Ovary (tissue), 10 donors: ENCODE data around the gene YDJC. TPM values are rescaled to one million over a fixed set of nuclear protein-coding genes. Genes with fewer than 3 reads are reported as not detected.
"Not testable (repeated sequence)": the region's sequence is repeated elsewhere in the genome, so short reads cannot be mapped to it uniquely, and the experiment has no call there.

ENCODE experiments used
- DNase-seq, 5 donors: peaks; one replicate each; pipeline ENCODE4 v3.0.0-alpha.2; 2019 to 2020
- H3K27ac ChIP-seq, 2 donors: fragments of 200-600 bp; one replicate each; pipeline versions ENCODE4 v1.5.1 to v1.8.0; 2019 to 2022
- H3K27me3 ChIP-seq: fragments of 200-600 bp; one replicate; pipeline ENCODE4 v1.8.0; 2022
- H3K36me3 ChIP-seq: fragments of 200-600 bp; sonication (generic); one replicate; pipeline ENCODE4 v1.5.1; 2019
- H3K4me1 ChIP-seq: one replicate; pipeline ENCODE4 v1.8.1; 2013; ENCODE audit warnings: mild to moderate bottlenecking, moderate library complexity; ENCODE audit not compliant: insufficient read depth
- H3K4me3 ChIP-seq: fragments of 200-600 bp; sonication (generic); one replicate; pipeline ENCODE4 v1.5.1; 2017
- H3K9me3 ChIP-seq, 2 donors: fragments of 200-600 bp in 1 of 2; sonication (generic) in 1 of 2; one replicate each; pipeline versions ENCODE4 v1.5.1 to v1.8.1; 2013 to 2019; ENCODE audit warnings: mild to moderate bottlenecking in 1 of 2, moderate library complexity in 1 of 2
- EP300 ChIP-seq: sonication (generic); formaldehyde crosslinking; IDR thresholded peaks from one replicate; pipeline ENCODE4 v1.6.1; 2017; ENCODE audit warnings: antibody characterized with exemption
- POLR2A ChIP-seq: fragments of 450-650 bp; IDR thresholded peaks from one replicate; pipeline ENCODE4 v1.6.1; 2017; ENCODE audit warnings: antibody characterized with exemption, mild to moderate bottlenecking, moderate library complexity
- WGBS, 3 donors: extraction: QIAGEN DNeasy Blood & Tissue Kit in 1 of 3; methylation state at CpG; one replicate each; pipeline versions ENCODE4 v1.1.5 to v1.1.7; 2013 to 2017; 5-methylcytosine and 5-hydroxymethylcytosine counted together
- intact Hi-C, 4 donors: fragments of 100-400 bp; cut with DNase I; formaldehyde crosslinking; loops; one replicate each; pipeline versions ENCODE4 v1.11.0 to v1.15.1; 2022 to 2023
- long read RNA-seq, 3 donors: library from polyadenylated mRNA in 2 of 3; unstranded in 2 of 3; transcript quantifications; one replicate each; pipeline ENCODE4 v2.0.0 and lab custom pipeline, GENCODE V29; 2021 to 2026
- polyA plus RNA-seq, 2 donors: library from polyadenylated mRNA; stranded (reverse); fragments of 200-250 nt in 1 of 2; fragments of 350-450 nt in 1 of 2; fragmentation: Illumina TruSeq in 1 of 2; extraction: RNeasy Lipid Tissue Mini Kit (QIAGEN cat#74804) in 1 of 2; gene quantifications; one replicate each; pipeline ENCODE4 v1.2.3, GENCODE V29; 2013 to 2014
- total RNA-seq, 7 donors: library from RNA; depleted of rRNA in 2 of 7; stranded (reverse); fragments of >200 nt in 2 of 7; fragmentation: NEBNext Ultra II Directional in 3 of 7; extraction: Animal tissue kit (Norgen Biotek cat#: 25700) in 3 of 7; gene quantifications; one replicate each; pipeline versions ENCODE4 v1.1.0 to v1.2.4, GENCODE V29; 2016 to 2023
- TF ChIP-seq, protein P1 (sequence below), 3 donors: fragments of 450-650 bp in 2 of 3; fragments of 200-600 bp in 1 of 3; IDR thresholded peaks; one replicate each; pipeline versions ENCODE4 v1.5.1 to v1.8.0; 2016 to 2022; ENCODE audit warnings: antibody characterized with exemption in 3 of 3, mild to moderate bottlenecking in 1 of 3
- donor health status: DM: no; HTN: no; CAD: no; lungs with moderate emphysema.
- donor health status: DM: no; HTN: no; CAD: no.
- donor health status: Bipolar disorder and iron deficiency.
- donor health status: DM: yes; HTN: yes; CAD: no.
- donor health status: DM: no; HTN: no; CAD: no.
- donor health status: DM: yes; HTN: yes; CAD: no.

Gene YDJC, protein sequence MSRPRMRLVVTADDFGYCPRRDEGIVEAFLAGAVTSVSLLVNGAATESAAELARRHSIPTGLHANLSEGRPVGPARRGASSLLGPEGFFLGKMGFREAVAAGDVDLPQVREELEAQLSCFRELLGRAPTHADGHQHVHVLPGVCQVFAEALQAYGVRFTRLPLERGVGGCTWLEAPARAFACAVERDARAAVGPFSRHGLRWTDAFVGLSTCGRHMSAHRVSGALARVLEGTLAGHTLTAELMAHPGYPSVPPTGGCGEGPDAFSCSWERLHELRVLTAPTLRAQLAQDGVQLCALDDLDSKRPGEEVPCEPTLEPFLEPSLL
- 10 to 100 TPM; 11.4 to 45.1 (median 17.0) TPM for total RNA-seq
- 10 to 100 TPM in 1 of 2 donors, 1 to 10 TPM in 1; 1.8 to 19.4 TPM for polyA plus RNA-seq
- long read RNA-seq, donor 1, transcript YDJC-205 (2 exons, 1,423 nt), result minor isoform, 5 of 99 reads
- long read RNA-seq, donor 1, transcript YDJC-206 (4 exons, 1,494 nt), result major isoform, 25 of 99 reads
- long read RNA-seq, donor 1, transcript YDJC-201 (5 exons, 1,351 nt), result minor isoform, 17 of 99 reads
- long read RNA-seq, donor 1, transcript YDJC-203 (5 exons, 1,410 nt), result minor isoform, 15 of 99 reads
- long read RNA-seq, donor 1, partial matches to known transcripts, result 19 of 99 reads
- long read RNA-seq, donor 1, other reads (novel, unspliced or antisense), result 15 of 99 reads
- long read RNA-seq, donor 2, transcript YDJC-201 (5 exons, 1,351 nt), result major isoform, 7 of 11 reads
- long read RNA-seq, donor 2, partial matches to known transcripts, result 0 of 11 reads
- long read RNA-seq, donor 2, other reads (novel, unspliced or antisense), result 0 of 11 reads
- long read RNA-seq, donor 3, transcript YDJC-201 (5 exons, 1,351 nt), result major isoform, 16 of 39 reads
- long read RNA-seq, donor 3, transcript YDJC-203 (5 exons, 1,410 nt), result minor isoform, 8 of 39 reads
- long read RNA-seq, donor 3, partial matches to known transcripts, result 3 of 39 reads
- long read RNA-seq, donor 3, other reads (novel, unspliced or antisense), result 6 of 39 reads

DNA sequence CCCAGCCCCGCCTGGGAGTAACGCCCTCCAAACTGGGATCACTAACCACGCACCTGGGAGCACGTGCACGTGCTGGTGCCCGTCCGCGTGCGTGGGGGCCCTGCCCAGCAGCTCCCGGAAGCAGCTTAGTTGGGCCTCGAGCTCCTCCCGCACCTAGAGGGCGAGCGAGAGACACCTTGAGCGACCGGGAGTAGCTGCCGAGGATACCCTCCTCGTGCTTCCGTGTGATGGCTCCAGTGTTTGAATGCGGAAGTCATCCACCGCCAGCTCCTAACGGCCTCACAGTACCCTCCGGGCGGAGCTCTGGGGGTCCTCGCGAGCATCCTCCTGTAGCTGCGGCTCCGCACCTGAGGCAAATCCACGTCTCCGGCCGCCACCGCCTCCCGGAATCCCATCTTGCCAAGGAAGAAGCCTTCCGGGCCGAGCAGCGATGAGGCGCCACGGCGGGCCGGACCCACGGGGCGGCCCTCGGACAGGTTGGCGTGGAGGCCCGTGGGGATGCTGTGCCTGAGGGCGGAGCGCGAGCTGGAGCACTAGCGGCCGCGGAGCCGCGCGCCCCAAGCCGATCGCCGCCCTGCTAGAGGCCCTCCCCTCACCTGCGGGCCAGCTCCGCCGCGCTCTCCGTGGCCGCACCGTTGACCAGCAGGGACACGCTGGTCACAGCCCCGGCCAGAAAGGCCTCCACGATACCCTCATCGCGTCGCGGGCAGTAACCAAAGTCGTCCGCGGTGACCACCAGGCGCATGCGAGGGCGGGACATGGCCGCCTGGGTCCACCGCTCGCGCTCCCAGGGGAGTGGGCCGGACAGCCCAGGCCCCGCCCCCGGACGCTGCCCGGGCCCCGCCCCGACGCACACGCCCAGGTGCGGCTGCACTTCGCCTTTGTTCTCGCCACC lies at the start of gene YDJC:
Gene YDJC, minus strand, starts transcription at position 768 of the 895 bp plus-strand sequence. Its CDS starts 8 bp downstream, at position 760.
- Histone ChIP-seq H3K4me3 (peak within 1 kb of the TSS; percentile 99), H3K36me3 (no peaks in the 10 kb centered on the region), H3K9me3 (no peaks in the 10 kb centered on the region), H3K4me1 (peaks cover 5% of the 10 kb centered on the region), H3K27ac (peak within 1 kb of the TSS in 1 of 2 donors; percentile 69), H3K27me3 (no peaks in the 10 kb centered on the region)
- 0 to 1% (median 1%) methylated on average over 71 to 93 of the region's 93 CpGs for WGBS, 3 donors
- intact Hi-C loops, result no loop called here
- TF ChIP-seq EP300 (no peak), POLR2A (peak; percentile 39)
- TF ChIP-seq, protein P1, sequence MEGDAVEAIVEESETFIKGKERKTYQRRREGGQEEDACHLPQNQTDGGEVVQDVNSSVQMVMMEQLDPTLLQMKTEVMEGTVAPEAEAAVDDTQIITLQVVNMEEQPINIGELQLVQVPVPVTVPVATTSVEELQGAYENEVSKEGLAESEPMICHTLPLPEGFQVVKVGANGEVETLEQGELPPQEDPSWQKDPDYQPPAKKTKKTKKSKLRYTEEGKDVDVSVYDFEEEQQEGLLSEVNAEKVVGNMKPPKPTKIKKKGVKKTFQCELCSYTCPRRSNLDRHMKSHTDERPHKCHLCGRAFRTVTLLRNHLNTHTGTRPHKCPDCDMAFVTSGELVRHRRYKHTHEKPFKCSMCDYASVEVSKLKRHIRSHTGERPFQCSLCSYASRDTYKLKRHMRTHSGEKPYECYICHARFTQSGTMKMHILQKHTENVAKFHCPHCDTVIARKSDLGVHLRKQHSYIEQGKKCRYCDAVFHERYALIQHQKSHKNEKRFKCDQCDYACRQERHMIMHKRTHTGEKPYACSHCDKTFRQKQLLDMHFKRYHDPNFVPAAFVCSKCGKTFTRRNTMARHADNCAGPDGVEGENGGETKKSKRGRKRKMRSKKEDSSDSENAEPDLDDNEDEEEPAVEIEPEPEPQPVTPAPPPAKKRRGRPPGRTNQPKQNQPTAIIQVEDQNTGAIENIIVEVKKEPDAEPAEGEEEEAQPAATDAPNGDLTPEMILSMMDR (IDR thresholded peaks at IDR 0.05), result peak in 2 of 3 donors; percentile 38 to 97
- DNase-seq, result peak; percentile 89 to 95 (median 93)

DNA sequence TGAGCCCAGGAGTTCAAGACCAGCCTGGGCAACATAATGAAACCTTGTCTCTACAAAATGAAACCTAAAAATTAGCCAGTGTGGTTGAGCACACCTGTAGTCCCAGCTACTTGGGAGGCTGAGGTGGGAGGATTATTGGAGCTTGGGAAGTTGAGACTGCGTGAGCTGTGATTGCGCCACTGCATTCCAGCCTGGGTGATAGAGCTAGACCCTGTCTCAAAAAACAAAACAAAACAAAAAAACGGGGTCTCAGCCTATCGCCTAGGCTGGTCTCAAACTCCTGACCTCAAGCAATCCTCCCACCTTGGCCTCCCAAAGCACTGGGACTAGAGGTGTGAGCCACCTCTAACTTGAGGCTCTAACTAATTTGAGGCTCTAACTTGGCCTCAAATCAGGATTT lies 49.6 kb upstream of the YDJC start:
- DNase-seq, result no peak
- intact Hi-C loops, result no loop called here
- H3K27me3 ChIP-seq, result no peaks in the 10 kb centered on the region
- H3K27ac ChIP-seq, result no peak overlapping the region
- no peak for TF ChIP-seq POLR2A
- TF ChIP-seq EP300, result no peak
- TF ChIP-seq, protein P1 (IDR thresholded peaks at IDR 0.05), result no peak
- no peaks in the 10 kb centered on the region for H3K4me1 ChIP-seq
- no peaks in the 10 kb centered on the region for H3K9me3 ChIP-seq
- no peak overlapping the region for H3K4me3 ChIP-seq
- no peaks in the 10 kb centered on the region for H3K36me3 ChIP-seq
- 86 to 97% (median 93%) methylated on average over 4 of the region's 4 CpGs for WGBS, 3 donors

DNA sequence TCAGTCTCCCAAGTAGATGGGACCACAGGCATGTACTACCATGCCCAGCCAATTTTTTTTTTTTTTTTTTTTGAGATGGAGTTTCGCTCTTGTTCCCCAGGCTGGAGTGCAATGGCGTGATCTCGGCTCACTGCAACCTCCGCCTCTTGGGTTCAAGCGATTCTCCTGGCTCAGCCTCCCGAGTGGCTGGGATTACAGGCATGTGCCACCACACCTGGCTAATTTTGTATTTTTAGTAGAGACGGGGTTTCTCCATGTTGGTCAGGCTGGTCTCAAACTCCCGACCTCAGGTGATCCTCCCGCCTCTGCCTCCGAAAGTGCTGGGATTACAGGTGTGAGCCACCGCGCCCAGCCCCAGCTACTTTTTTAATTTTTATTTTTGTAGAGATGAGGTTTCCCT lies 49.0 kb upstream of the YDJC start:
- H3K36me3 ChIP-seq, result not testable (repeated sequence)
- WGBS, 3 donors, result 96 to 98% (median 97%) methylated on average over 12 of the region's 12 CpGs

DNA sequence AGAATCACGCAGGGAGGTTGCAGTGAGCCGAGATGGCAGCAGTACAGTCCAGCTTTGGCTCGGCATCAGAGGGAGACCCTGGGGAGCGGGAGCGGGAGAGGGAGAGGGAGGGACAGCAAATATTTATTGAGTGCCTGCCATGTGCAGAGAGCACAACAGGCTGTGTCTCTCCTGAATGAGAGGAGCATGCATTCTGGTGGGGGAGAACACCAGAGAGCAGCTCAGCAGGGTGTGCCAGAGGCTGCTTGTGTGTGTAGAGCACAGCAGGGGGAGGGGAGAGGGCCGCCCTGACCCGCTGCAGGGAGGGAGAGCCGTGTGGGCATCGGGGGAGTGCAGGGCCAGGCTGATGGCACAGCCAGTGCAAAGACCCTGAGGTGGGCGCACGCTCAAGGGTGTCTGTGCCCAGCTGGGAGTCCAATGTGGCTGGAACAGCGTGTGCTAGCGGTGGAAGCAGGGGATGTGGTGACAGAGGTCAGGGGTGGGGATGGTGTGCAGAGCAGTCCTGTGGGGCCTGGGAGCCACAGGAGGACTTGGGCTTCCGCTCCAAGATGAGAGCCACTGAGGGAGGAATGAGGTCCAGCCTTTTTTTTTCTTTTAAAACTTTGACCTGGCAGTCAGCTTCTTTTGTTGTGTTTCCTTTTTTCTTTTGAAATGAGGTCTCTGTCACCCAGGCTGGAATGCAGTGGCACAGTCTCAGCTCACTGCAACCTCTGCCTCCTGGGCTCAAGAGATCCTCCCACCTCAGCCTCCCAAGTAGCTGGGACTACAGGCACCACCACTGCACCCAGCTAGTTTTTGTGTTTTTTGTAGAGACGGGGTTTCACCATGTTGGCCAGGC lies 48.0 kb upstream of the YDJC start:
- Histone ChIP-seq H3K9me3 (no peaks in the 10 kb centered on the region), H3K4me3 (no peak overlapping the region), H3K27ac (no peak overlapping the region), H3K4me1 (no peaks in the 10 kb centered on the region), H3K36me3 (no peaks in the 10 kb centered on the region), H3K27me3 (no peaks in the 10 kb centered on the region)
- DNase-seq, result no peak
- TF ChIP-seq, protein P1 (IDR thresholded peaks at IDR 0.05), result no peak
- 92 to 93% (median 92%) methylated on average over 15 of the region's 15 CpGs for WGBS, 3 donors
- intact Hi-C loops, result no loop called here

More for the DNA sequence above, 49.0 kb upstream of the YDJC start:
- H3K4me1 ChIP-seq, H3K27ac ChIP-seq, DNase-seq, H3K9me3 ChIP-seq, intact Hi-C loops, H3K27me3 ChIP-seq, H3K4me3 ChIP-seq: not testable (repeated sequence)
